DMS153 treated with DMSO at 0.1 percent for 48 hours (cell line): ENCODE measurements around the gene MYH15.
A peak's percentile ranks its signal among the peaks of the same experiment; 100 is the strongest.

Experiments
- DNase-seq: peaks from one replicate; lab custom pipeline; 2025; ENCODE audit not compliant: unreplicated experiment; lab: John Stamatoyannopoulos, UW

MYH15 gene

DNA sequence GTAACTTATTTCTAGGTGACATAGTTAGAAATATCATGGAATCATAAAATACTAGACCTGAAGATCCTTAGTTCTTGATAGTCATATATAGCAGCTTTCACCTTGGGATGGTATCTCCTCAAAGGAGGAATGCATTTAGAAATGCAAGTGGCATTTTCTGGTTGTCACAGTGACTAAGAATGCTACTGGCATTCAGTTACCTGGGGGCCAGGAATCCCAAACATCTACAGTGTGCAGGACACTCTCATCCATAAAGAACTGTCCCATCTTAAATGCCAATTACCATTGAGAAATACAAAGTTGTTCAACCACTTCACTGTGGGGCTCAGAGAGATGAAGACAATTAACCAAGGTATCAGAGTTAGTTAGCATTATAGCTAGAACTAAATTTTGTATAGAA lies 36.7 kb downstream of the MYH15 start:
- no peak for DNase-seq

DNA sequence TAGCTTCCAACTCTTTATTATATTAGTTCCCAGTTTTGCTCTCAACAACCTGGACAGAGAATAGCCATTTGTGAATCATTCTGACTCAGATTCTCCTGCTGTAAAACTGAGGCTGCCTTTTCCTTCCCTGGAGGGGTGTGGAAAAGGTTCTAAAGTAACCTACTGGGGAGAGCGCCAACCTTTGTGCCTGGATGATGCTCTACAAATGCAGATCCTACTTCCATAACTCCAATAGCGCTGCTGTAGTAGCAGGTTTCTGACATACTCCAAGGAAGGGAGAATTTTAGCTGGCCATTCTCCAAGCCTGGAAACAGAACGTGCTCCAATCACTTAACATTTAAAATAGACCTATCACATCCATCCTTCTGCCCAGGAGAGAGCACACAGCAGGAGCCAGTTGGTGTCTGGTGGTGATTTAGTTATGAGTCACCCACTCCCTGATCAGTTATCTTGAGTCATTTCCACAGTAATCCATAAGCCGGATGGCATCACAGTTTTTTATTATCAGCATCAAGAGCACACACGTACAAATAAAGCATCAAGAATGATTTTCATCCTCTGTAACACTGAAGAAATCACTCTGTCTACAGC lies 38.3 kb downstream of the MYH15 start:
- no peak for DNase-seq

DNA sequence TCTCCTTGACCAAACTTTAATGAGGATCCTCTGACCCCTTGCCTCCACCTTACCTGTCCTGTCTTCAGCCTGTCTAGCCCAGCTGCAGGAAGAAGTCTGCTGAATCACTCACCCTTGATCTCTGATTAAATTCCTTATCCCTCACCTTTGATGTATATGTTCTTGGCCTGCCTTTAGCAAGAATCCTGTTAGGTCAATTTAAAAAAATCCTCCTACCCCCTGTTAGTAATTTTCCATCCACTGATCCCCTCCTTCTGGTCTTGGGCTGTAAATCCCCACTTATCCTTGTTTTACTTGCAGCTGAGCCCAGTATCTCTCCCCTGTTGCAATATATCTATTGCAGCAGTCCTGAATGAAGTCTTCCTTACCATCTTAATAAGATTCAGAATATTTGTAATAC lies 39.0 kb downstream of the MYH15 start:
- no peak for DNase-seq

- no peak for DNase-seq
These were observed 41.3 kb downstream of the MYH15 start for GRCh38 chr3:108469126-108469525.

- DNase-seq = no peak
These were observed 41.8 kb downstream of the MYH15 start for GRCh38 chr3:108468577-108468976.

DNA sequence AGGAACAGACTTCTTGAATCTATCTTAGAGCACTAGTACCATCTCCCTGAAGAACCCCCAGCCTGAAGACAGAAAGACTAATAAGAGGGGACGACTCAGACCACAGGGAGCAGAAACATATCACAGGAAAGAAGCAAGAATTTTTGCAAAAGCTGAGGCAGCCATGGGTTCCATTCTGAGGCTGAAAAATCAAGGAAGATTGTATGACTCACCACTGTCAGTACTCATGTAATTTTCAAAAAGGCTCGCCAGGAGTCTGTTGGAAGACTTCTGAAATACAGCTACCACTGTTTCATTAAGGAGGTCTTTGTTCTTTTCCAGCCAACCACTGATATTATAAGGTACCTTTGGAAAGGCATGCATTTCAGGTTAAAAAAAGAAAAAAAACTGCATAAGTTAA lies 47.5 kb downstream of the MYH15 start:
- DNase-seq = no peak

GRCh38 chr3:108461661-108462111 lies 48.7 kb downstream of the MYH15 start:
- DNase-seq = no peak

GRCh38 chr3:108459225-108459624 lies 51.2 kb downstream of the MYH15 start:
- DNase-seq = no peak

DNA sequence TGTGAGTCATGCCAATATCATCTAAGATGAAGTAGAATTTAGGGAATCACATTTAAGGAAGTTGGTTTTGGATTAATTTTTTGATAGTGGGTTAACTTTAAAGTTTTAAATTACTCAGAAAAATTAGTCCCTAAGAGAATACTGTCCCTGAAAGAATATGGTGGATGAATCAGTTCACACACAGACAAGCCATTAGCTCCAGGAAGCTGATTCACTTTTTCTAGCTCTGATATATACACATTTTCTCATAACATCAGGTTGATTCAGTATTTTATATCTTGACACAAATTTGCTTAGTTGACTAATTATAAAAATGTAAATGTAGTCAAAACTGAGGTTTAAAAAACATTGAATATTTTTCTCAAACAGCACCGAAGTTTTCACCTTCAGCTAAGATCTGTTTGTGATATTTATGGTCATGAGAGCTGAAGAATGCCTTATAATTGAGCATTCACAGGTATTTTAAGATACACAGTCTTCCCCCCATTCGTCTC lies 55.1 kb downstream of the MYH15 start:
- no peak for DNase-seq

DNA sequence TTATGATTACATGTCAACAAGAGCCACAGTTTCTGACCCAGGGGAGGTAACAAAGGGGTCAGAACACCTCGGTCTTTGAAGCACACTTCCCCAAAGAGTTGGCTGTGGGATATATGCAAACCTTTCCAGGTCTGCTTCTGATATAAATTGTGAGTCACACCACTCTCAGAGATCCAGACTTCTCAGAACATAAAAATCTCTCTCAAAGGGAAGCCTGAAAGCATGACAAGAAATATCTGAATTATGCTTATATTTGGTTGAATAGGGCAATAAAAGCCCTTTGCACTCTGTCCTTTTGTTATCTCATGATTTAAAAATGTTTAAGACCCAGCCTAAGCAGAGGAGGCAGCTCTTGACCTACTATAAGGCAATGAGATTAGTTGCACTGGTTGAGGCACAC lies 56.8 kb downstream of the MYH15 start:
- no peak for DNase-seq

DNA sequence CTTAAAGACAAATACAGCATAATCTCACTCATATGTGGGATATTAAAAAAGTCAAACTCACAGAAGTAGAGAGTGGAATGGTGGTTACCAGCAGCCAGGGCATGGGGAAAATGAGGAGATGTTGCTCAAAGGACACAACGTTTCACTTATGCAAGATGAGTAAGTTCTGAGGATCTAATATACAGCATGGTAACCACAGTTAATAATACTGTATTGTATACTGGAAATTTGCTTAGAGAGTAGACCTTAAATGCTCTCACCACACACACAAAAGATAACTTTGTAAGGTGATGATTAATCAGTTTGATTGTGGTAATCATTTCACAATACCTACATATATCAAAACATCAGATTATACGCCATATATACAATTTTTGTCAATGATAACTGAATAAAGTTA lies 60.0 kb downstream of the MYH15 start:
- no peak for DNase-seq

DNA sequence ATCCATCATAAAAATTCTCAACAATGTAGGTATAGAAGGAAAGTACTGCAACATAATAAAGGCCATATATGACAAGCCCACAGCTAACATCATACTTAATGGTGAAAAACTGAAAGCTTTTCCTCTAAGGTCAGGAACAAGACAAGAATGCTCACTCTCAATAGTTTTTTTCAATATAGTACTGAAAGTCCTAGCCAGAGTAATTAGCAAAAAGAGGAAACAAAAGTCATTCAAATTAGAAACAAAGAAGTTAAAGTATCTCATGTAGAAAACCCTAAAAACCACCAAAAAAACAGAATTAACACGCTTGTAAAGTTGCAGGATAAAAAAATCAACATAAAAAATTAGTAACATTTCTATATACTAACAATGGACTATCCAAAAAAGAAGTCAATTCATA lies 61.8 kb downstream of the MYH15 start:
- DNase-seq = no peak

DNA sequence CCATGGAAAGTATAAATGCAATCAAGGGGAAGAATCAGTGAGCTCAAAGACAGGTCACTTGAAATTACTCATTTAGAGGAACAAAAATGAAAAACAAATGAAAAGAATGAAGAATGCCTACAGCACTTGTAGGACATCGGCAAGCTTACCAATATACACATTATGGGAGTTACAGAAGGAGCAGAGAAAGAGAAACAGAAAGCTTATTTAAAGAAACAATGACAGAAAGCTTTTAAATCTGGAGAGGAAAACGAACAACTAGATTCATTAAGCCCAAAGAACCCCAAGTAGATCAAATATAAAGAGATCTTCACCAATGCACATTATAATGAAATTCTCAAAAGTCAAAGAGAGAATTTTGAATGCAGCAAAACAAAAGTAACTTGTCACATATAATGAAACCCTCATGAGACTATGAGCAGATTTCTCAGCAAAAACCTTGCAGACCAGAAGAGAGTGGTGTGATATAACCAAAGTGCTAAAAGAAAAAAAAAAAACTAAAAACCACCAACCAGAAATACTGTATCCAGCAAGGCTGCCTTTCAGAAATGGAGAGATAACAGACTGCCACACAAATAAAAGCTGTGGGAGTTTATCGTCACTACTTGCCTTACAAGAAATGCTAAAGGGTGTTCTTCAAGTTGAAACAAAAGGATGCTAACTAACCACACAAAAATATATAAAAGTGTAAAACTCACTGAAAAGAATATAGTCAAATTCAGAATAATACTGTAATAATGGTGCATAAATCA lies 63.1 kb downstream of the MYH15 start:
- DNase-seq = no peak

GRCh38 chr3:108442281-108442680 lies 68.1 kb downstream of the MYH15 start:
- DNase-seq = no peak

GRCh38 chr3:108441518-108441917 lies 68.9 kb downstream of the MYH15 start:
- no peak for DNase-seq

DNA sequence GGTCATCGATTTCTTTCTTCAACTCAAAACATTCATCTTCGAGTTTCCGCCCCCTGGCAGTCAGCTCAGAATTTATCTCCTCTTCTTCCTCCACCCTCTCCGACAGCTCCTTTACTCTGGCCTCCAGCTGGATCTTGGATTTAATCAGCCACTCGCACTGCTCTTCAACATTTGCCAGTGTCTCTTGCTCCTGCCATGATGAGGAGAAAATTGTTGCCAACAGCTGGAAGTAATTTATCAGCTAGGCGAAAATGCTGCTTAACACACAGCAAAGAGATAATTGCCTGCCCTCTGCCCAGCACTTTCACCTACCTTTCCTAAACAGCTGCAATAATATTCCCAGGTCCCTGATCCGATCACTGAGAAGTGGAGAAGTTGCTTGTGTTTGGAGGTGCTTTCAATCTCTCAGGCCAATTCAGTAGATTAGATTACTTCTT lies 69.3 kb downstream of the MYH15 start:
- no peak for DNase-seq

DNA sequence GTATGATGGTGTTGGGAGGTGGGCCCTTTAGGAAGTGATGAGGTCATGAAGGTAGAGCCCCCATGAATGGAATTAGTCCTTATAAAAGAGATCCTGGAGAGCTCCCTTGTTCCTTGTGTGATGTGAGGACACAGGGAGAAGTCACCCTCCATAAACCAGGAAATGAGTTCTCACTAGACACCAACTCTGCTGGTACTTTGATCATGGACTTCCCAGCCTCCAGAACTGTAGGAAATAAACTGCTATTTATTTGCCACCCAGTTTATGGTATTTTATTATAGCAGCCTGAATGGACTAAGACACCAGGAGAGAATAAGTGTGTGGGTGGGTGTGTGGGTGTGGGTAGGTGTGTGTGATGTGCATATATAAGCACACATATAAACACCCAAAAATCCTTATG lies 71.9 kb downstream of the MYH15 start:
- DNase-seq = no peak

- peak; percentile 26 for DNase-seq
These were observed 73.0 kb downstream of the MYH15 start for GRCh38 chr3:108437439-108437838.

GRCh38 chr3:108433928-108434327 lies 76.5 kb downstream of the MYH15 start:
- DNase-seq = no peak

DNA sequence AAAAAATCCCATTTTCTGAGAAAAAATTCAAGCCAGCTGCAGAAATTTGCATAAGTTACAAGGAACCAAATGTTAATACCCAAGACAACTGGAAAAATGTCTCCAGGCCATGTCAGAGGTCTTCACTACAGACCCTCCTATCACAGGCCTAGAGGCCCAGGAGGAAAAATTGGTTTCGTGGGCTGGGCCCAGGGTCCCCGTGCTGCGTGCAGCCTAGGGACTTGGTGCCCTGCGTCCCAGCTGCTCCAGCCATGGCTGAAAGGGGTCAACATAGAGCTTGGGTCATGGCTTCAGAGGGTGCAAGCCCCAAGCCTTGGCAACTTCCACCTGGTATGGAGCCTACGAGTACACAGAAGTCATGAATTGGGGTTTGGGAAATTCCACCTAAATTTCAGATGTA lies 78.0 kb downstream of the MYH15 start:
- DNase-seq = no peak

DNA sequence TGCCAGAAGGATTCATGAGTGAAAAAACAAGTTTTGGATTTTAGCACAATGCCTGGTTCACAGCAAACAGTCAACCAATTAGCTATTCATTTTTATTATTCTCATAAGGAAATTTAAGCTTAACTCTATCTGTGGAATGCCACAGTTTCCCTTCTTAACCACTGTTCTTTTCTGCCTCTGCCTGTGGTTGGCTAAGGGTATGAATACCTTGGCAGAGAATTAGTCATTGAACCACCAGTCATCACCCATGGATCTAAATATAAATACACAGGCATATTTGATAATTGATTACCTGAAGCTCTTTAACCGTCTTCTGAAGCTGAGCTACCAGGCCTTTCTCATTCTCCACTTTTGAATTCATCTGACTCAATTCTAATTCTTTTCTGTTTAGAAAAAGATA lies 79.9 kb downstream of the MYH15 start:
- no peak for DNase-seq

DNA sequence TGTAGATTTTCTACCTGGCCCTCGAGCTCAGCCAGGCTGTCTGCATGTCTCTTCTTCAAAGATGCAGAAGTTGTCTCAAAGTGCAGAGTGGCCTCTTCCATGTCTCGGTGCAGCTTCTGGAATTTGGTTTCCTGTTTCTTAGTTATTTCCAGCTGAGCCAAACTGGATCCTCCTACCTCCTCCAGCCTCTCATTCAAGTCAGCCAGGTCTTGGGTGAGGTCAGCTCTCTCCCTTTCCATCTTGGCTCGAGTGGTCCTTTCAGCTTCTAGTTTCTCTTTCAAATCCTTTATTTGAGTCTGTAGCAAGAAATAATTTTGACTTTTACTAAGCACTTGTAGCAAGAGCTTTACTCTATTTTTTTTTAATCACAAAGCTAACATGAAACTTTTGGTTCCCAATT lies 81.8 kb downstream of the MYH15 start:
- no peak for DNase-seq

DNA sequence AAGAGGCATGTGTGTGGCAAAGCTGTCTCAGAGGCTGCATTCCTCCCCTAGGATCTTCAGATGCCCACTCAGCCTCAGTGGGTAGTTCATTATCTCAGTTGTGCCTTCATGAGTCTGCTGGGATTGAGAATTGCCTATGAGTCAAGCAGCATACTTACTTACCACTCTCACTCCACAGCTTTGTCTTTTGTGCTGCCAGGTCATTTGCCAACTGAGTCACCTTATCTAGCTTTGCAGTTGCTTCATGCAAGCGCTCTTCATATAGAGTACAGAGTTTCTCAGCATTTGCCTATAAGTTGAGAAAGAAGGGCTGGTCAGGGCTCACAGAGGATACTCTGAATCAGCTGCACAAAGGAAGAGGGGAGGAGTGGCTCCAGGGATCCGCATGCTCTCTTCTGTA lies 89.5 kb downstream of the MYH15 start:
- no peak for DNase-seq
